HFFc6 (cell line): Measurements from ENCODE around the gene RIT2. TPM values are rescaled to one million over a fixed set of nuclear protein-coding genes. Genes with fewer than 3 reads are reported as not detected.

Experiments
- DNase-seq: peaks from one replicate; pipeline ENCODE4 v3.0.0-alpha.2; 2018
- H3K27ac Mint-ChIP-seq: 2 replicates; pipeline ENCODE4 v1.8.0; 2020; ENCODE audit warnings: mild to moderate bottlenecking, mixed read lengths
- H3K27me3 Mint-ChIP-seq: 2 replicates; pipeline ENCODE4 v1.8.0; 2021; ENCODE audit warnings: mild to moderate bottlenecking, moderate library complexity, mixed read lengths; ENCODE audit not compliant: insufficient read depth
- H3K36me3 Mint-ChIP-seq: 2 replicates; pipeline ENCODE4 v1.8.0; 2021; ENCODE audit warnings: low read depth, mixed read lengths
- H3K4me1 Mint-ChIP-seq: 2 replicates; pipeline ENCODE4 v1.8.0; 2020; ENCODE audit warnings: low read depth, mixed read lengths
- H3K4me3 Mint-ChIP-seq: 2 replicates; pipeline ENCODE4 v1.8.0; 2020; ENCODE audit warnings: mild to moderate bottlenecking, moderate library complexity, mixed read lengths
- H3K9me3 Mint-ChIP-seq: 2 replicates; pipeline ENCODE4 v1.8.0; 2020; ENCODE audit warnings: mild to moderate bottlenecking, mixed read lengths
- total RNA-seq, 6 experiments: library from RNA; stranded (reverse); fragmentation: NEBNext Ultra II Directional; extraction: Animal tissue kit (Norgen Biotek cat#: 25700); gene quantifications; 2 replicates in 1 of 6; 3 replicates in 5 of 6; pipeline ENCODE4 v1.2.3, GENCODE V29; 2021
- TF ChIP-seq, protein P1 (sequence below): fragments of 200-600 bp; sonication (generic); IDR thresholded peaks from 2 replicates; pipeline ENCODE4 v1.5.0; 2021; ENCODE audit warnings: antibody characterized with exemption, mild to moderate bottlenecking

The RIT2 gene
- total RNA-seq, 6 experiments from 2014 or later: not detected

DNA sequence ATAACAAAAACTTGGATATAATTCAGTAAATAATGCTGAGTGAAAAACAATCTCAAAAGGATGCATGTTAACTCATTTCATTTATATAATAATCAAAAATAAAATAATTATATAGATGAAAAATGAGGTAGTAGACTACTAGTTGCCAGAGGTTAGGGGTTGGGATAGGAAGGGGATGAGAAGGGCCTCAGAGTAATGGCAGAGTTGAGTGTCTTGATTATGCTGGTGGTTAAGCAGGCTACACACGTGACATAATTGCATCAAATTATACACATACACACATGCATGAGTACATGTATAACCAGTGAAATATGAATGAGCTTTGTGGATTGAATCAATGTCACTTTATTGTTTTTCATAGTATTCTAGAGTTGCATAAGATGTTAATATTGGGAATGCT, 201.0 kb downstream of the RIT2 start:
- Mint-ChIP-seq H3K36me3 (no peaks in the 10 kb centered on the region), H3K4me1 (no peaks in the 10 kb centered on the region), H3K9me3 (peaks cover 24% of the 10 kb centered on the region), H3K27ac (no peak overlapping the region), H3K27me3 (peaks cover 1% of the 10 kb centered on the region; the same call in 1 of the 2 replicates), H3K4me3 (no peak overlapping the region)
- DNase-seq: no peak
- TF ChIP-seq, protein P1, sequence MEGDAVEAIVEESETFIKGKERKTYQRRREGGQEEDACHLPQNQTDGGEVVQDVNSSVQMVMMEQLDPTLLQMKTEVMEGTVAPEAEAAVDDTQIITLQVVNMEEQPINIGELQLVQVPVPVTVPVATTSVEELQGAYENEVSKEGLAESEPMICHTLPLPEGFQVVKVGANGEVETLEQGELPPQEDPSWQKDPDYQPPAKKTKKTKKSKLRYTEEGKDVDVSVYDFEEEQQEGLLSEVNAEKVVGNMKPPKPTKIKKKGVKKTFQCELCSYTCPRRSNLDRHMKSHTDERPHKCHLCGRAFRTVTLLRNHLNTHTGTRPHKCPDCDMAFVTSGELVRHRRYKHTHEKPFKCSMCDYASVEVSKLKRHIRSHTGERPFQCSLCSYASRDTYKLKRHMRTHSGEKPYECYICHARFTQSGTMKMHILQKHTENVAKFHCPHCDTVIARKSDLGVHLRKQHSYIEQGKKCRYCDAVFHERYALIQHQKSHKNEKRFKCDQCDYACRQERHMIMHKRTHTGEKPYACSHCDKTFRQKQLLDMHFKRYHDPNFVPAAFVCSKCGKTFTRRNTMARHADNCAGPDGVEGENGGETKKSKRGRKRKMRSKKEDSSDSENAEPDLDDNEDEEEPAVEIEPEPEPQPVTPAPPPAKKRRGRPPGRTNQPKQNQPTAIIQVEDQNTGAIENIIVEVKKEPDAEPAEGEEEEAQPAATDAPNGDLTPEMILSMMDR: no peak

DNA sequence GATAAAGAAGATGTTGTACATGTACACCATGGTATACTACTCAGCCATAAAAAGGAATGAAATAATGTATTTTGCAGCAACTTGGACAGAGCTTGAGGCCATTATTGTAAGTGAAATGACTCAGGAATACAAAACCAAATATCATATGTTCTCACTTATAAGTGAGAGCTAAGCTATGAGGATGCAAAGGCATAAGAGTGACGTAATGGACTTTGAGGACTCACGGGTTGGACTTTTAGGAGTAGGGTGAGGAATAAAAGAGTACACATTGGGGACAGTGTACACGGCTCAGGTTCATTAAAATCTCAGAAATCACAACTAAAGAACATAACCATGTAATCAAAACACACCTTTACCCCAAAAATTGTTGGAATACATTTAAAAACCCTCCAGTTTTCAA, 206.4 kb downstream of the RIT2 start:
- DNase-seq: no peak
- Mint-ChIP-seq H3K4me1 (no peaks in the 10 kb centered on the region), H3K9me3 (peaks cover 34% of the 10 kb centered on the region), H3K27ac (no peak overlapping the region), H3K4me3 (no peak overlapping the region), H3K36me3 (no peaks in the 10 kb centered on the region), H3K27me3 (no peaks in the 10 kb centered on the region)
- TF ChIP-seq, protein P1: no peak

DNA sequence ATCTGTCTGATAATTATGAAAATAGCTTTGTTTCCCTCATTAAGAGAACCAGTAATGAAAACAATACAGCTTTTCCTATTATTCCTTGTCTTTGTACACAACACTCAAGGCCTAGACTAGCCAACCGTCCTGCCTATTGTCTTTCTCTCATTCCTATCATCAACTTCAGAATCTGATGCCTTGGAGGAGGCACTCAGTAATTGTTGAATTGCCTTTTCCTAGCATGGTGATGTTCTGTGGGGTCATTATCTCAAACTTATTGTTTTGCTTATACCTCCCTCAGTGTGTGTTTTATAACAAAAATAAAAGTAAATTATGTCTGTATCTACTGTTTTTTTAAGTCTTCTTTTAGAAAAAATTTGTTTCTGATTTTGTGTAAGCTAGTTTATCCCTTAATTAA, 208.7 kb downstream of the RIT2 start:
- Mint-ChIP-seq H3K9me3 (peaks cover 39% of the 10 kb centered on the region), H3K27me3 (no peaks in the 10 kb centered on the region), H3K4me1 (no peaks in the 10 kb centered on the region), H3K27ac (no peak overlapping the region), H3K4me3 (no peak overlapping the region), H3K36me3 (no peaks in the 10 kb centered on the region)
- TF ChIP-seq, protein P1: no peak
- DNase-seq: no peak

DNA sequence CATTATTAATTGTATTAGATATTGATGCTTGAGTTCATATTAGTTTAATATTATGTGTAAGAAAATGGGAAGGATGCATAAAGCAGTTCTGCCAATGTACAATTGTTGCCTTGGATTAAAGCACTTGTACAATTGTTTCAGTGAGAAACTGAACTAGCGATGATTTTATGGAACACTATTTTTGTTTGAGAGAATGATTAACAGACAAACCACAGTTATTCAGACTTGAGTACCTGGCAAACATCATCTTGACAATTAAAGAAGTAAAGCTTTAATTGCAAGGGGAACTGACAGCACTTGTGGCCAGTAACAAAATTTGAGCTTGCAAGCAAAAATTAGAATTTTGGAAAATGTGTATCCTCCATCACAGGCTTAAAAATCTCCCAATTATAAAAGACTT, 214.3 kb downstream of the RIT2 start:
- no peaks in the 10 kb centered on the region for H3K36me3 Mint-ChIP-seq

DNA sequence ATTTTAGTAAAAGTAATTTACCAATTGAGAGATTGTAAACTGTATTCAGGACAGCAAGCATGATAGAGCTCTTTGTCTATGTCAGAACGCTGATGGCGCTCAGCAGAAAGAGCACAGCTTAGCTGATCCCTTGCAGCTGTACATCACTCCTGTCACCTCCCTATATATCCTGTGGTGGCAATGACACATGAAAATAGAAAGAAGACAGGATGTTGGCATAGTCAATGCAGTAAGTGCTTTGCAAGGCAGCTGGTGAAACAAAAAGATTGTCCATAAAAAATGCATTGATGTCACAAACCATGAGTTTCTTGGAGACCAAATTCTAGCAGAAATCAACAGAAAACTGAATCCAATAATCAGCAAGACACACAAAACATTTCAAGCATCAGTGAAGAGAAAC, 221.5 kb downstream of the RIT2 start:
- Mint-ChIP-seq H3K4me1 (no peaks in the 10 kb centered on the region), H3K36me3 (peaks cover 5% of the 10 kb centered on the region; the same call in 1 of the 2 replicates), H3K27me3 (no peaks in the 10 kb centered on the region), H3K9me3 (peaks cover 17% of the 10 kb centered on the region), H3K27ac (no peak overlapping the region), H3K4me3 (no peak overlapping the region)
- TF ChIP-seq, protein P1: no peak
- no peak for DNase-seq

More for the DNA sequence above, 214.3 kb downstream of the RIT2 start:
- TF ChIP-seq, protein P1: no peak
- H3K4me3 Mint-ChIP-seq: no peak overlapping the region
- H3K27me3 Mint-ChIP-seq: no peaks in the 10 kb centered on the region
- H3K27ac Mint-ChIP-seq: no peak overlapping the region
- H3K9me3 Mint-ChIP-seq: peaks cover 13% of the 10 kb centered on the region
- no peak for DNase-seq
- no peaks in the 10 kb centered on the region for H3K4me1 Mint-ChIP-seq

DNA sequence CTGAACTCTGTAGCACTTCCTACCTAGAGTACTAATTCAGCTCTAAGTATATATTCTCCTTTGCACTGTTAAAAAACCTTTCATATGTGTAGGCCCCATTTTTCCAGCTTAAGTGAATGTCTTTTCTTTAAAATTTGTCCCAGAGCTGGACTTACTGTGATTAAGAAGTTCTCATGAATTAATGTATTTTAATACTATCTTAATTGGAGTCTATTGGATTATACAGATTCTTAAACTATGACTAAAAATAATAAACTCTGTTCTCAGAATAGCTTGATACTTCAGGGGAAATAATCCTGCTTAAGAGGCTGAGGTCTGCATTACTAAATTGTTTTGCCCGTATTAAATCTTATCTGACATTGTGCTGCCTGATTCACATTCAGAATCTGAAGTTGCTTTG, 223.3 kb downstream of the RIT2 start:
- DNase-seq: no peak
- peaks cover 9% of the 10 kb centered on the region for H3K9me3 Mint-ChIP-seq
- no peaks in the 10 kb centered on the region for H3K27me3 Mint-ChIP-seq
- no peak overlapping the region for H3K27ac Mint-ChIP-seq
- TF ChIP-seq, protein P1: no peak
- no peak overlapping the region for H3K4me3 Mint-ChIP-seq
- H3K4me1 Mint-ChIP-seq: no peaks in the 10 kb centered on the region
- H3K36me3 Mint-ChIP-seq: peaks cover 5% of the 10 kb centered on the region; the same call in 1 of the 2 replicates
